Cardiac muscle cell (in vitro differentiated cells and primary cell): Measurements from ENCODE around the gene TM9SF4. TPM values are rescaled to one million over a fixed set of nuclear protein-coding genes. Genes with fewer than 3 reads are reported as not detected.

ENCODE experiments used
- DNase-seq, 2 donors: peaks; one replicate each; pipeline versions ENCODE4 v3.0.0 to v3.0.0-alpha.2; 2010 to 2017; ENCODE audit warnings: low read depth in 1 of 2, low spot score in 1 of 2
- H3K27ac ChIP-seq: fragments of 200-600 bp; sonication (generic); 2 replicates; pipeline ENCODE4 v1.5.1; 2016
- H3K27me3 ChIP-seq: fragments of 200-600 bp; sonication (generic); 2 replicates; pipeline ENCODE4 v1.6.0; 2016; ENCODE audit warnings: control low read depth
- H3K36me3 ChIP-seq: fragments of 200-600 bp; sonication (generic); 2 replicates; pipeline ENCODE4 v1.5.1; 2016; ENCODE audit warnings: control low read depth
- H3K4me1 ChIP-seq: fragments of 200-600 bp; sonication (generic); 2 replicates; pipeline ENCODE4 v1.8.1; 2017; ENCODE audit warnings: low read depth, mild to moderate bottlenecking, mixed run types
- H3K4me3 ChIP-seq: fragments of 200-600 bp; sonication (generic); 2 replicates; pipeline ENCODE4 v1.5.1; 2016; ENCODE audit warnings: mild to moderate bottlenecking
- H3K9me3 ChIP-seq: fragments of 200-600 bp; sonication (generic); 2 replicates; pipeline ENCODE4 v1.5.1; 2017; ENCODE audit warnings: low read depth, mild to moderate bottlenecking, control low read depth
- polyA plus RNA-seq: library from polyadenylated mRNA; unstranded; fragments of >200 nt; fragmentation: Nextera tagmentation; extraction: Ambion mirVana; gene quantifications from 2 replicates; pipeline ENCODE4 v1.2.1, GENCODE V29; 2016
- total RNA-seq: library from RNA; depleted of rRNA; stranded (reverse); fragments of >200 nt; gene quantifications from 2 replicates; pipeline ENCODE4 v1.2.3, GENCODE V29; 2016
- TF ChIP-seq, protein P1 (sequence below): IDR thresholded peaks from 2 replicates; pipeline ENCODE4 v1.5.1; 2012; ENCODE audit warnings: low read depth, mild to moderate bottlenecking, low read length

TM9SF4 gene
- total and polyA plus RNA-seq, 2 experiments from 2014 or later: 52.5 to 54.6 TPM

DNA sequence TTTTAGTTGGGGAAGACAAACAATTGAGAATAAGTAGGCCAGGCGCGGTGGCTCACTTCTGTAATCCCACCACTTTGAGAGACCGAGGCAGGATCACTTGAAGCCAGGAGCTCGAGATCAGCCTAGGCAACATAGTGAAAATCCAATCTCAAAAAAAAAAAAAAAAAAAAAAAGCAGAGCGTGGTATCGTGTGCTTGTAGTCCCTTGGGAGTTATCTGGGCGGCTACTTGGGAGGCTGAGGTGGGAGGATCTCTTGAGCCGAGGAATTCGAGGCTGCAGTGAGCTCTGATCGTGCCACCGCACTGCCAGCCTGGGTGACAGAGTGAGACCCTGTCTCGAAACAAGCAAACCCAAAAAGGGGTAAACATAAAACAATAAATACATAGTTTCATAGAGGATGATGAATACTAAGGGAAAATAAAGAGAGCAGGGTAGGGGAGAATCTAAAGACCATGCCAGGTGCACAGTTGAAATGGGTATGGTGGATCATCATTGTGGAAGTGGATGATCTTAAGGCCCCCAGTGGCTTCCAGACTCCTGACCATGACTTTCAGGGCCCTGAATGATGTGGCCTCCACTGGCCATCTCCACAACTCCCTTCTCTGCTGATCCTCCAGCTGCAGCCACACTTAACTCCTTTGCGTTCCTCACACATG, 99.1 kb downstream of the TM9SF4 start:
- TF ChIP-seq, protein P1, sequence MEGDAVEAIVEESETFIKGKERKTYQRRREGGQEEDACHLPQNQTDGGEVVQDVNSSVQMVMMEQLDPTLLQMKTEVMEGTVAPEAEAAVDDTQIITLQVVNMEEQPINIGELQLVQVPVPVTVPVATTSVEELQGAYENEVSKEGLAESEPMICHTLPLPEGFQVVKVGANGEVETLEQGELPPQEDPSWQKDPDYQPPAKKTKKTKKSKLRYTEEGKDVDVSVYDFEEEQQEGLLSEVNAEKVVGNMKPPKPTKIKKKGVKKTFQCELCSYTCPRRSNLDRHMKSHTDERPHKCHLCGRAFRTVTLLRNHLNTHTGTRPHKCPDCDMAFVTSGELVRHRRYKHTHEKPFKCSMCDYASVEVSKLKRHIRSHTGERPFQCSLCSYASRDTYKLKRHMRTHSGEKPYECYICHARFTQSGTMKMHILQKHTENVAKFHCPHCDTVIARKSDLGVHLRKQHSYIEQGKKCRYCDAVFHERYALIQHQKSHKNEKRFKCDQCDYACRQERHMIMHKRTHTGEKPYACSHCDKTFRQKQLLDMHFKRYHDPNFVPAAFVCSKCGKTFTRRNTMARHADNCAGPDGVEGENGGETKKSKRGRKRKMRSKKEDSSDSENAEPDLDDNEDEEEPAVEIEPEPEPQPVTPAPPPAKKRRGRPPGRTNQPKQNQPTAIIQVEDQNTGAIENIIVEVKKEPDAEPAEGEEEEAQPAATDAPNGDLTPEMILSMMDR: no peak
- H3K4me3 ChIP-seq: peak overlapping the region; percentile 87
- H3K4me1 ChIP-seq: peaks cover 33% of the 10 kb centered on the region
- no peaks in the 10 kb centered on the region for H3K36me3 ChIP-seq
- no peaks in the 10 kb centered on the region for H3K27me3 ChIP-seq
- no peaks in the 10 kb centered on the region for H3K9me3 ChIP-seq
- peak overlapping the region; percentile 99 for H3K27ac ChIP-seq
- DNase-seq: peak in 1 of 2 donors; percentile 18

GRCh38 chr20:32209850-32210605, 100.5 kb downstream of the TM9SF4 start:
- no peak for DNase-seq
- Histone ChIP-seq H3K4me1 (peaks cover 19% of the 10 kb centered on the region), H3K9me3 (no peaks in the 10 kb centered on the region), H3K27me3 (no peaks in the 10 kb centered on the region), H3K27ac (peak overlapping the region; percentile 22), H3K36me3 (no peaks in the 10 kb centered on the region), H3K4me3 (no peak overlapping the region)
- TF ChIP-seq, protein P1: no peak

DNA sequence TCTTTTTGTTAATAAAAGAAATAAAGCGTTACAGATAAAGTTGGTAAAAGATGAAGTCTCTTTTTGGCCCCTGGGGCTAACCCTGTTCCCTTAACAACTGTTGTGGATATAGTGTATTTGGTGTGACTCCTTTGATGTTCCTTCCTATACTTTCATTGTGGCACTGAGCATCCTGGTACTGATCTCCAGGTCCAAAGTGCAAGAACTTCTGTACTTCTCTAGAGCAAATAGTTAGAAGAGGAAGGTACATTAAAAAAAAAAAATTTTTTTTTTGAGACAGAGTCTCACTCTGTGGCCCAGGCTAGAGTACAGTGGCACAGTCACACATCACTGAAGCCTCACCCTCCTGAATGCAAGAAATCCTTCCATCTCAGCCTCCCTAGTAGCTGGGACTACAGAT, 104.4 kb downstream of the TM9SF4 start:
- Histone ChIP-seq H3K4me1 (no peaks in the 10 kb centered on the region), H3K9me3 (no peaks in the 10 kb centered on the region), H3K4me3 (no peak overlapping the region), H3K27ac (no peak overlapping the region), H3K27me3 (no peaks in the 10 kb centered on the region), H3K36me3 (peaks cover 24% of the 10 kb centered on the region)
- no peak for DNase-seq
- TF ChIP-seq, protein P1: no peak

DNA sequence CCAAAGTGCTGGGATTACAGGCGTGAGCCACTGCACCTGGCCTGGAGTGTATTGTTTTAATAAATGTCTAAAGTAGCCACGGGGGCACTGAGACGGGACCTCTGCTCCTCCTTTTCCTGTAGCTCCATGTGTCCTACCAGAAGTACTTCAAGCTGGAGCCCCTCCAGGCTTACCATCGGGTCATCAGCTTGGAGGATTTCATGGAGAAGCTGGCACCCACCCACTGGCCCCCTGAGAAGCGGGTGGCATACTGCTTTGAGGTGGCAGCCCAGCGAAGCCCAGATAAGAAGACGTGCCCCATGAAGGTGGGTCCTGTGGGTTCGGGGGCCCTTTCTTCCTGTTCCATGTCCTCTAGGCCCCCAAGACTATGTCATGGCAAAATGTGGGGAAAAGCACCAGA, 105.6 kb downstream of the TM9SF4 start:
- Histone ChIP-seq H3K27me3 (no peaks in the 10 kb centered on the region), H3K36me3 (peaks cover 24% of the 10 kb centered on the region), H3K9me3 (no peaks in the 10 kb centered on the region), H3K27ac (no peak overlapping the region), H3K4me3 (no peak overlapping the region), H3K4me1 (no peaks in the 10 kb centered on the region)
- DNase-seq: no peak
- TF ChIP-seq, protein P1: no peak

DNA sequence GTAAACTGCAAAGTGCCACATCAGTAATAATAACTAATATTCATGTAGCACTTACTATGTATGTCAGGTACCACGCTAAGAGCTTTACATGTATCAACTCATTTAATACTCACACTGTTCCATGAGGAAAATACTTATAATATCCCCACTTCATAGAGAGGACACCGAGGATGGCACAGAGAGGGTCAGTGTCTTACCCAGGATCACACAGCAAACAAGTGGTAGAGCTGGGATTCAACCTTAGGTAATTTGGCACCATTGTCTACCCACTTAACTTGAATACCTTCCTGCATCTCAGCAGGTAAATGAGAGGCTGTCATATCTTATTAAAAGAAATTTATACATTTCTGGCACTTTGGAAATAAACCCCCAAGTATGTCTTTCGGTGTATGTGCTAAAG, 106.2 kb downstream of the TM9SF4 start:
- Histone ChIP-seq H3K36me3 (peaks cover 24% of the 10 kb centered on the region), H3K4me1 (no peaks in the 10 kb centered on the region), H3K27me3 (no peaks in the 10 kb centered on the region), H3K27ac (no peak overlapping the region), H3K9me3 (no peaks in the 10 kb centered on the region), H3K4me3 (no peak overlapping the region)
- DNase-seq: no peak
- TF ChIP-seq, protein P1: no peak
